ACHN (cell line): Measurements from ENCODE around the gene TBX3.
"Not testable (repeated sequence)": the region's sequence is repeated elsewhere in the genome, so short reads cannot be mapped to it uniquely, and the experiment has no call there.

Experiments used
- DNase-seq: peaks from one replicate; pipeline ENCODE4 v3.0.0-alpha.2; 2015
- in situ Hi-C: cut with HindIII; loops from 2 replicates; pipeline ENCODE4 v1.10.0; 2017; ENCODE audit warnings: low sequenced_read_pairs, low pct_ligation_motif_present, low pct_unique_long_range_greater_than_20kb

The TBX3 gene

GRCh38 chr12:114684098-114684869, at the start of gene TBX3:
Gene TBX3, minus strand, starts transcription at chr12:114684175. Its CDS starts 975 bp downstream, at chr12:114683200.
- DNase-seq, result peak; percentile 94
- in situ Hi-C loops, result no loop called here

- in situ Hi-C loops, result no loop called here
Measured at GRCh38 chr12:114732426-114733030, 48.6 kb upstream of the TBX3 start.

GRCh38 chr12:114729731-114730130, 45.8 kb upstream of the TBX3 start:
- DNase-seq, result no peak
- in situ Hi-C loops, result no loop called here

More at GRCh38 chr12:114732426-114733030, 48.6 kb upstream of the TBX3 start:
- no peak for DNase-seq

- DNase-seq, result no peak
- in situ Hi-C loops, result no loop called here
Measured at GRCh38 chr12:114726092-114726710, 42.2 kb upstream of the TBX3 start.

- DNase-seq, in situ Hi-C loops: not testable (repeated sequence)
Measured at GRCh38 chr12:114722176-114722575, 38.2 kb upstream of the TBX3 start.

GRCh38 chr12:114721266-114721665, 37.3 kb upstream of the TBX3 start:
- in situ Hi-C loops, result no loop called here
- no peak for DNase-seq

GRCh38 chr12:114713466-114714215, 29.7 kb upstream of the TBX3 start:
- in situ Hi-C loops, result no loop called here
- no peak for DNase-seq

- in situ Hi-C loops, result no loop called here
Measured at GRCh38 chr12:114711689-114712152, 27.7 kb upstream of the TBX3 start.

GRCh38 chr12:114710151-114710550, 26.2 kb upstream of the TBX3 start:
- DNase-seq, result no peak
- in situ Hi-C loops, result no loop called here

More at GRCh38 chr12:114711689-114712152, 27.7 kb upstream of the TBX3 start:
- no peak for DNase-seq

- no peak for DNase-seq
- in situ Hi-C loops, result no loop called here
Measured at GRCh38 chr12:114709112-114709511, 25.1 kb upstream of the TBX3 start.

GRCh38 chr12:114708598-114708997, 24.6 kb upstream of the TBX3 start:
- in situ Hi-C loops, result not testable (repeated sequence)

GRCh38 chr12:114704096-114704495, 20.1 kb upstream of the TBX3 start:
- DNase-seq, result no peak
- in situ Hi-C loops, result no loop called here

More at GRCh38 chr12:114708598-114708997, 24.6 kb upstream of the TBX3 start:
- not testable (repeated sequence) for DNase-seq

- no peak for DNase-seq
- in situ Hi-C loops, result no loop called here
Measured at GRCh38 chr12:114703060-114703493, 19.1 kb upstream of the TBX3 start.

- in situ Hi-C loops, result no loop called here
- no peak for DNase-seq
Measured at GRCh38 chr12:114702462-114702861, 18.5 kb upstream of the TBX3 start.

GRCh38 chr12:114701553-114701952, 17.6 kb upstream of the TBX3 start:
- no peak for DNase-seq
- in situ Hi-C loops, result no loop called here

- DNase-seq, result no peak
- in situ Hi-C loops, result no loop called here
Measured at GRCh38 chr12:114701104-114701414, 17.1 kb upstream of the TBX3 start.

- no peak for DNase-seq
- in situ Hi-C loops, result no loop called here
Measured at GRCh38 chr12:114700392-114701103, 16.6 kb upstream of the TBX3 start.

- in situ Hi-C loops, result no loop called here
- no peak for DNase-seq
Measured at GRCh38 chr12:114698566-114699163, 14.7 kb upstream of the TBX3 start.
